Muscle layer of duodenum (tissue), 2 donors: ENCODE results near the gene ZNF618.

Source experiments
- H3K27ac ChIP-seq: one replicate; pipeline ENCODE4 v1.7.0; 2013; ENCODE audit warnings: mild to moderate bottlenecking, low read length
- H3K27me3 ChIP-seq: one replicate; pipeline ENCODE4 v1.7.0; 2013; ENCODE audit warnings: low read depth, mild to moderate bottlenecking, control low read depth, low read length
- H3K36me3 ChIP-seq, 2 donors: one replicate each; pipeline ENCODE4 v1.7.0; 2013; ENCODE audit warnings: low read length in 2 of 2, control low read depth in 1 of 2, mild to moderate bottlenecking in 1 of 2; ENCODE audit not compliant: insufficient read depth in 2 of 2, control insufficient read depth in 1 of 2
- H3K4me1 ChIP-seq, 2 donors: one replicate each; pipeline ENCODE4 v1.7.0; 2013; ENCODE audit warnings: low read length in 2 of 2, mild to moderate bottlenecking in 2 of 2, control low read depth in 1 of 2, moderate library complexity in 1 of 2; ENCODE audit not compliant: insufficient read depth in 2 of 2, control insufficient read depth in 1 of 2
- H3K4me3 ChIP-seq, 2 donors: one replicate each; pipeline ENCODE4 v1.7.0; 2013; ENCODE audit warnings: low read length in 2 of 2, low read depth in 1 of 2, mild to moderate bottlenecking in 1 of 2
- H3K9me3 ChIP-seq, 2 donors: one replicate each; pipeline ENCODE4 v1.7.0; 2013; ENCODE audit warnings: low read length in 2 of 2, control low read depth in 1 of 2, mild to moderate bottlenecking in 1 of 2; ENCODE audit not compliant: control insufficient read depth in 1 of 2
- donor health status: healthy.

The ZNF618 gene

DNA sequence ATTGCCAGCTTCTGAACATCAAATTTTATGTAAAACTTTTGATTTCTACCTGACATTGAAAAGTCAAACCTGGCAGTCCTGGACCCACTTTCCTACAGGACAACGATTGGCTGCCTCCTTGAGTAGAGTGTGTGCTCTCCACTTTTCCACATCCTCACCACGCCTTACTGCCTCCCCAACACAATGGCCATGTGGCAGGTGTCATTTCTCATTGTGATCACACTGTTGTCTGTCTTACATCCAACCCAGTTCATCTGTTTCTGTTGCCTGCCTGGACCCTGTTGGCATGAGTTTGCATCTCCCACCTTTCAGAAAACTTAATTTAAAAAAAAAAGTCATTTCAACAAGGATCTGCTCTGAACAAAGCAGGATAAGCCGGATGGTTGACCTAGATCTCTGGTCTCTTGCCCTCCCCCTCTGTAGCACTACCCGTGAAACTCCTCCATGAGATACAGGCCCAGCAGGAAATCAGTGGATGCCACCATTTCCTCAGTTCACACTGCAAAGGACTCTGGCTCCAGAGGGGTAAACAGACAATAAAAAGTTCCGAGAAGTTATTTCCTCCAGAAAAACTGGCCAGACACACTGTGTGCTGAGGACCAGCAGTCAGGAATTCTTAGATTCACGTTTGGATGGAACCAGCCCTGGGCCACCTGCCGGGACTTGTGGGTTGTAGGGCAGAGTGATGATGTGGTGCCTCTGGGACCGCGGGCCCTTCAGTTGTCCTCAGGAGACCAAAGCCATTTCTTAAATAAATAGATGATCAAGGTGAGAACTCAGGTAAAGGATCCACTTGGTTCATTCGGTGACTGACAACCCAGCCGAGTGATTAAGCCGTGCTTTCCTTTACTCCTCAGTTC, 153.4 kb downstream of the ZNF618 start:
- Histone ChIP-seq H3K36me3 (peaks cover 5 to 34% of the 10 kb centered on the region in 2 donors), H3K4me1 (no peaks in the 10 kb centered on the region), H3K4me3 (no peak overlapping the region), H3K9me3 (no peaks in the 10 kb centered on the region), H3K27ac (no peak overlapping the region), H3K27me3 (no peaks in the 10 kb centered on the region)

DNA sequence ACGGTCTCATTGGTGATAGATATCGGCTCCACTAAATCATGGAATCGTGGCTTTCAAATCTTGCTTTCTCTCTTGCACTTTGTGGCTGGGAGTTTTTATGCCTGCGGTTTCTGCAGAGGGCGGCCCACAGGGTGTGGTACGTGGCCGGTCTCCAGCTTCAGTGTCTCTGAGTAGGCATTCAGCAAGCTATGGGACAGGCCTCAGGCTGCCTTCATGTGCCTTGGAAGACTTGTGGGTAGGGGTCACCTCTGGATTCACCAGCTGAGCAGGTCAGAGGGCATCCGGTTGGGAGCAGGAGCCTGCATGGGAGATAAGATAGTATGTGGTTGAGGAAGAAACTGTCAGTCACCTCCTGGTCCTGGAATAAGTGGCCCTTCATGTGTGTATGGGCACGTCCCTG, 154.3 kb downstream of the ZNF618 start:
- no peaks in the 10 kb centered on the region for H3K9me3 ChIP-seq
- H3K27me3 ChIP-seq: no peaks in the 10 kb centered on the region
- peaks cover 5 to 34% of the 10 kb centered on the region in 2 donors for H3K36me3 ChIP-seq
- no peak overlapping the region for H3K4me3 ChIP-seq
- H3K4me1 ChIP-seq: no peaks in the 10 kb centered on the region
- no peak overlapping the region for H3K27ac ChIP-seq

DNA sequence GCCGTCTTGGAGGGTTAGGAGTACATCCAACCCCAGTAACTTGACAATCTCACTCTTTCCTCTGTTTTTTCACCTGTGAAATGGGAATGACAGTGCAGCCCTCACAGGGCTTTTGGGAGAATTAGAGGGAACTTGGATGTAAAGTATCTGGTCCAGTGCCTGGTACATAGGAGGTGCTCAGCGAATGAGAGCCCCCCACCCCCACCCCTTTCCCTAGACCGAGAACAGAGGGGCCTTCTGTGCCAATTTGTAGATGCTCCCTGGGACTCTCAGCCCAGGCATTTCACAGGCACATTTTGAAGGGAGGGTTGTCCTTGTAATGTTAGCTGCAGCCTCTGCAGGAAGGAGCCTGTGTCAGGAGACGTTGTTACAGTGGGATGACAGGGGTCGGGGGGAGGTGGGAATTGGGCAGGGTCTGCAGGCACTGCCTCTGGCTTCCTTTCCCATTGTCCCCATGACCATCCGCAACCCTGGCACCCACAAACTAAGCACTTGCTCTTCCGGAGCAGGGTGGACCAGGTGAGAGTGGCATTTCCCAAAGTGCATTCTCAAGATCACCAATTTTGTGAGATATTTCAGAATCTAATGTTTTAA, 155.0 kb downstream of the ZNF618 start:
- Histone ChIP-seq H3K27me3 (no peaks in the 10 kb centered on the region), H3K4me3 (no peak overlapping the region), H3K27ac (no peak overlapping the region), H3K36me3 (peaks cover 5 to 39% of the 10 kb centered on the region in 2 donors), H3K9me3 (no peaks in the 10 kb centered on the region), H3K4me1 (no peaks in the 10 kb centered on the region)

GRCh38 chr9:114031948-114032840, 156.1 kb downstream of the ZNF618 start:
- peaks cover 5 to 43% of the 10 kb centered on the region in 2 donors for H3K36me3 ChIP-seq
- no peak overlapping the region for H3K27ac ChIP-seq
- H3K4me1 ChIP-seq: no peaks in the 10 kb centered on the region
- H3K27me3 ChIP-seq: no peaks in the 10 kb centered on the region
- H3K9me3 ChIP-seq: peaks cover 0 to 8% of the 10 kb centered on the region in 2 donors
- H3K4me3 ChIP-seq: no peak overlapping the region

DNA sequence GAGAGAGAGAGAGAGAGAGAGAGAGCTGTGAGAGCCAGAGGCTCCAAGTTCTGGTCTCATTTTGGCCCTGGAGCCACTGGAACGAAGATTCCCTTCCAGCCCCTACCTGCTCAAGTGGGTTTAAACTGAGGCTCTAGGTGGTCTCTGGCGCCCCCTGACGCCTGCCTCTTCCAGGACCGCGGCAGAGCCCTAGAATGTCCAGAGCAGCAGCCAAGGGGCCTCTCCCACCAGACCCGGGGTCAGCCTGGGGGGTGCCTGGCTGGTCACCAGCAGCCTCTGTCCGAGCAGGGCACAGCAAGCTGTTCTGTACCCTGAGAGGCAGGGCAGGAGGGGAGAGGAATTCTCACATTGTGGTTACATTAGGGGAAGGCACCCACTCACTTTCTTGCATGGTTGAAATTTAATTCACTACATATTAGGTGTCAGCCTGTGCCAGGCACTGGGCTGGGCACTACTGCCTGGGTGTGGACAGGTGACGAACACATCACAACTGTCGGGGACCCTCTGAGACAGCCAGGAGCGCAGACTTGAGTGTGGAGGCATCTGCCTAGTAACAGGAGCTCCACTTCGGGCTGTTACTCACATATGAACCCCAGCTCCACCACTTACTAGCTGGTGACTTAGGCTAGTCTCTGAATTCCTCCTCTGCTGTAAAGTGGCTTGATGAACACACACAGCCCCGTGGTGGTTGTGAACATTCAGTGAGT, 157.4 kb downstream of the ZNF618 start:
- no peaks in the 10 kb centered on the region for H3K27me3 ChIP-seq
- H3K4me1 ChIP-seq: no peaks in the 10 kb centered on the region
- peaks cover 5 to 49% of the 10 kb centered on the region in 2 donors for H3K36me3 ChIP-seq
- H3K9me3 ChIP-seq: peaks cover 0 to 8% of the 10 kb centered on the region in 2 donors
- no peak overlapping the region for H3K27ac ChIP-seq
- H3K4me3 ChIP-seq: no peak overlapping the region

GRCh38 chr9:114034196-114034595, 158.1 kb downstream of the ZNF618 start:
- Histone ChIP-seq H3K4me1 (no peaks in the 10 kb centered on the region), H3K36me3 (peaks cover 5 to 47% of the 10 kb centered on the region in 2 donors), H3K9me3 (peaks cover 0 to 8% of the 10 kb centered on the region in 2 donors)

DNA sequence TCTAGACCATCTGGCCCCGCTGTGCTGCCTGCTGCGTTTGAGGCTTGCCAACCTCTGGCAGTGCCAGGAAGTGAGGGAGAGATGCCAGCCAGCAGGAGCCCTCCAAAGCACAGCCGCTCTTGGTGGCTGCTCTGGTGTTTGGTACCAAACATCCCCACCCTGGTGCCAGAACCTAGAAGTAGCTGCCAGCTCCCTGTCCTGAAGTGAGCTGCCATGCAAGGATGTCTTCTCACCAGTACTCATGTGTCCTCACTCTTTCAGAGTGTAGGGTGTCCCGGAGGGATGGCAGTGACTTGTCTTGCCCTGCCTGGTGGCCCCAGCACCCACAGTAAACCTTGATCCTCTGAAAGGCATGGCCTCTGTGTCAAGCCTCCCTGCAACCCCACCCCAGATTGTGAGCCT, 158.6 kb downstream of the ZNF618 start:
- H3K4me1 ChIP-seq: no peaks in the 10 kb centered on the region
- no peak overlapping the region for H3K4me3 ChIP-seq
- no peaks in the 10 kb centered on the region for H3K27me3 ChIP-seq
- H3K36me3 ChIP-seq: peaks cover 5 to 50% of the 10 kb centered on the region in 2 donors
- no peak overlapping the region for H3K27ac ChIP-seq
- H3K9me3 ChIP-seq: peaks cover 0 to 8% of the 10 kb centered on the region in 2 donors

More at GRCh38 chr9:114034196-114034595, 158.1 kb downstream of the ZNF618 start:
- Histone ChIP-seq H3K4me3 (no peak overlapping the region), H3K27me3 (no peaks in the 10 kb centered on the region), H3K27ac (no peak overlapping the region)

- no peak overlapping the region for H3K27ac ChIP-seq
- H3K36me3 ChIP-seq: peaks cover 5 to 52% of the 10 kb centered on the region in 2 donors
- H3K4me1 ChIP-seq: no peaks in the 10 kb centered on the region
- no peaks in the 10 kb centered on the region for H3K27me3 ChIP-seq
- no peak overlapping the region for H3K4me3 ChIP-seq
- H3K9me3 ChIP-seq: peaks cover 0 to 8% of the 10 kb centered on the region in 2 donors
Observed at GRCh38 chr9:114035221-114035844, 159.2 kb downstream of the ZNF618 start.

DNA sequence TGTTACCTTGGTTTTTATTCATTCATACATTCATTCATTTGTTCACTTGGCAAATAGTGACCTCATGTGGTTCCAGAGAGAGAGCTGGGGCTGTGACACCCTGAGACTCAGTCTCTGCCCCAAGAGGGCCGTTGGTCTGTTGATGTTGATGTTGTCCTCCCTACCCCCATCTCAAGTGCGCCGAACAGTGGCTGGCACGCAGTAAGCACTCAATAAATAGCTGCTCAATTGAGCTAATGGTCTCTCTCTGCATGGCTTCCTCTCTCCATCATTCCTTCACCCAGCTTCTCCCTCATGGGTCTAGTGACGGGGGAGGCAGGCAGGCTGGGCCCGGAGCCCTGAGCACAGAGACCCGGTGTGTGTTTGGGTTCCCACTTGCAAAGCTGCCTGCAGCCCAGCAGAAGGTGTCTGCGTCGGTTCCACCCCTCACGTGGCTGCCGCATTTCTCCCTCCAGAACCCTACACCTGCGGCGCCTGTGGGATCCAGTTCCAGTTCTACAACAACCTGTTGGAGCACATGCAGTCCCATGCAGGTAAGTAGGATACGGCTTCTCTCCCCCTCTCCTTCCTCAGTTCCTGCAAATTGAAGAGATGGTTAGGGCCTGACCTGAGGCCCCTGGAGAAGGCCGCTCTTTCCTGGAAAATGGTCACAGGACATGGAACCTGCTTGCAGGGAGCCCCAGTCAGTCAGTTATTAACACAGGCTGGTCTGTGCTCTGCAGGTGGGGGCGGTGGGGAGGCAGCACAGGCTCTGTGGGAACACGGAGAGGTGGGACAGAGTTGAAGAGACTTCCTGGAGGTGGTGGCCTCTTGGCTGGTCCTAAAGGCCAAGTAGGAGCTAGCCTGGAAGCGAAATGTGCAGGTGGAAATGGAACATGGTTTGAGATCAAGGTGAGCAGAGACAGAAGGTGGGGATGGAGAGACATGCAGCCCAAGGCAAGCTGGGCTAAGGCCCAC, 160.0 kb downstream of the ZNF618 start:
- Histone ChIP-seq H3K27me3 (no peaks in the 10 kb centered on the region), H3K27ac (no peak overlapping the region), H3K4me1 (no peaks in the 10 kb centered on the region), H3K4me3 (no peak overlapping the region), H3K36me3 (peaks cover 5 to 52% of the 10 kb centered on the region in 2 donors), H3K9me3 (peaks cover 0 to 8% of the 10 kb centered on the region in 2 donors)
